ENCODE measurements around the gene NID1.

- TF ChIP-seq POLR2AphosphoS5 (IDR thresholded peaks at IDR 0.05; ENCODE audit: borderline replicate concordance, low read depth, low read length) (no peak), EZH2 (IDR thresholded peaks at IDR 0.05) (no peak), FOXP2 (optimal IDR thresholded peaks at IDR 0.05; ENCODE audit: control extremely low read depth, extremely low read length, insufficient read depth) (no peak)
These were observed 71.2 kb downstream of the NID1 start for GRCh38 chr1:235993652-235994051.

Data from SK-N-MC (cell line).